ENCODE results near the gene ZBTB7A. TPM values are rescaled to one million over a fixed set of nuclear protein-coding genes. Genes with fewer than 3 reads are reported as not detected.

The ZBTB7A gene
- total RNA-seq, 1 donor from 2014 or later: 15.7 TPM

DNA sequence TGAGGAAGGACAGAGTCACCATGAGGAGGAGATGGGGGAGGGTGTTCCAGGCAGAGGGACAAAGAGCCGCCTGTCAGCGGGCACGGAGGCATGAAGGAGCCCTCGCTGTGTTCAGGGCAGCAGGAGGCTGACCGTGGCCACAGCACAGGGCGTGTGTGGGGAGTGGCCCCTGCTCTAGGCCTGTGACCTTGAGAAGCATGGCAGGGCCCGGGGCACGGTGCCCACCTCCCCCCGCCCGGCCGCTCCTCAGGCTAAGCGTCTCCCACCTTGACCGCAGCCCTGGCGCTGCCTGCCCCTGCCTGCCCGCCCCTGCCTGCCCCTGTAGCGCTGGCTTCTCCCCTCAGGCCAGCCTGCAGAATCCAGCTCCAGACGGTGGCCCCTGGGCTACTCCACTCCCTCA is 45.7 kb upstream of the ZBTB7A start:
- H3K9me3 Mint-ChIP-seq: no peaks in the 10 kb centered on the region

DNA sequence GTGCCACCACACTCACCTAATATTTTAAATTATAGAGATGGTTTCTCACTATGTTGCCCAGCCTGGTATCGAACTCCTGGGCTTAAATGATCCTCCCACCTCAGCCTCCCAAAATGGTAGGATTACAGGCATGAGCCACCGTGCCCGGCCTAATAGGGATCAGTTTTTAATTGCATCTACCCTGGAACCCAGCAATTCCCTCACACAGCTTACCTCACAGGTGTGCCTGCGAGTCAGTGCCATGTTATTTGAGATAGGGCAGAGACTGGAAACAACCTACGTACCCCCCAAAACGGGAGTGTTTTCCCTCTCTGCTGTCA is 42.9 kb upstream of the ZBTB7A start:
- Mint-ChIP-seq H3K4me1 (no peaks in the 10 kb centered on the region), H3K9me3 (no peaks in the 10 kb centered on the region), H3K4me3 (no peak overlapping the region), H3K27me3 (ENCODE audit: low read depth) (no peaks in the 10 kb centered on the region), H3K27ac (ENCODE audit: unreplicated experiment) (no peak overlapping the region), H3K36me3 (ENCODE audit: low read depth) (peaks cover 13% of the 10 kb centered on the region)
- no peak for DNase-seq (ENCODE audit: low read depth, low spot score)
- TF ChIP-seq, protein P1, sequence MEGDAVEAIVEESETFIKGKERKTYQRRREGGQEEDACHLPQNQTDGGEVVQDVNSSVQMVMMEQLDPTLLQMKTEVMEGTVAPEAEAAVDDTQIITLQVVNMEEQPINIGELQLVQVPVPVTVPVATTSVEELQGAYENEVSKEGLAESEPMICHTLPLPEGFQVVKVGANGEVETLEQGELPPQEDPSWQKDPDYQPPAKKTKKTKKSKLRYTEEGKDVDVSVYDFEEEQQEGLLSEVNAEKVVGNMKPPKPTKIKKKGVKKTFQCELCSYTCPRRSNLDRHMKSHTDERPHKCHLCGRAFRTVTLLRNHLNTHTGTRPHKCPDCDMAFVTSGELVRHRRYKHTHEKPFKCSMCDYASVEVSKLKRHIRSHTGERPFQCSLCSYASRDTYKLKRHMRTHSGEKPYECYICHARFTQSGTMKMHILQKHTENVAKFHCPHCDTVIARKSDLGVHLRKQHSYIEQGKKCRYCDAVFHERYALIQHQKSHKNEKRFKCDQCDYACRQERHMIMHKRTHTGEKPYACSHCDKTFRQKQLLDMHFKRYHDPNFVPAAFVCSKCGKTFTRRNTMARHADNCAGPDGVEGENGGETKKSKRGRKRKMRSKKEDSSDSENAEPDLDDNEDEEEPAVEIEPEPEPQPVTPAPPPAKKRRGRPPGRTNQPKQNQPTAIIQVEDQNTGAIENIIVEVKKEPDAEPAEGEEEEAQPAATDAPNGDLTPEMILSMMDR (conservative IDR thresholded peaks at IDR 0.05): no peak

More for the DNA sequence above, 45.7 kb upstream of the ZBTB7A start:
- Mint-ChIP-seq H3K27me3 (ENCODE audit: low read depth) (no peaks in the 10 kb centered on the region), H3K4me1 (no peaks in the 10 kb centered on the region), H3K4me3 (no peak overlapping the region), H3K27ac (ENCODE audit: unreplicated experiment) (no peak overlapping the region), H3K36me3 (ENCODE audit: low read depth) (peaks cover 7% of the 10 kb centered on the region)
- DNase-seq (ENCODE audit: low read depth, low spot score): no peak
- TF ChIP-seq, protein P1 (conservative IDR thresholded peaks at IDR 0.05): no peak

DNA sequence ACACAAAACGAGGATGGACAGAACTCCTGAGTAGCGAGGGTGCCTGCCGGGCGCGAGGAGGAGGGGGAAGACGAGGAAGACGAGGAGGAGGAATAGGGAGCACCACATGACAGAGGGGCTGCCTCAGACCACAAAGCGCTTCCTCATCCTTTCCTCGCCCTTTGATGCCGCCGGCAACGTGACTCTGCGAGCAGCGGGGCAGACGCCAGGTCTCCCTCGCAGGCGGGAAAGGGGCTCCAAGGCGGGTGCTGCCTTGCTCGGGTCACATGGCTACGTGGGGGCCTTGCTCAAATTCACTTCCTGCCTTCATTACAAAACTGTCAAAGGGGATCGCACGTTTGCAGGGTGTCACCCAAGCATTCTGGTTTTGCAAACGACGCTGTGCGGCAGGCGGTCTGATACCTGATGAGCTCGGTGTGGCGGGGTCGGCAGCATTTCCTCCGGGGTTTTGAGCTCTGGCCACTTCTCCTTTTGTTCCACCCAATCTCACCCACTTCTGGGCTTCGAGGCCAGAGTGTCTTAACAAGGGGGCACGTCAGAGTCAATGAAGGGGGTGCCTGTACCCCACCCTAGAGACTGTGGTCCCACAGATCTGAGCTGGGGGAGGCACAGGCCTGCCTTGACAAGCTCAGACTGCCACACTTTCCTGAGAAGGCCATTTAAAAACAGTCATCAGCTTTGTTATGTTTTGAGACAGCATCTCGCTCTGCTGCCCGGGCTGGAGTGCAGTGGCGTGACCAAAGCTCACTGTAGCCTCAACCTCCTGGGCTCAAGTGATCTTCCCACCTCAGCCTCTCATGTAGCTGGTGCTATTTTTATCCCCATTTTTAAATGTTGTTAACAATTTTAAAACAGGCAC is 42.3 kb upstream of the ZBTB7A start:
- TF ChIP-seq, protein P1 (conservative IDR thresholded peaks at IDR 0.05): no peak
- no peaks in the 10 kb centered on the region for H3K27me3 Mint-ChIP-seq (ENCODE audit: low read depth)
- H3K4me1 Mint-ChIP-seq: no peaks in the 10 kb centered on the region
- no peak overlapping the region for H3K4me3 Mint-ChIP-seq
- no peaks in the 10 kb centered on the region for H3K9me3 Mint-ChIP-seq
- H3K36me3 Mint-ChIP-seq (ENCODE audit: low read depth): peaks cover 13% of the 10 kb centered on the region
- no peak for DNase-seq (ENCODE audit: low read depth, low spot score)
- peak overlapping the region; percentile 27 for H3K27ac Mint-ChIP-seq (ENCODE audit: unreplicated experiment)

DNA sequence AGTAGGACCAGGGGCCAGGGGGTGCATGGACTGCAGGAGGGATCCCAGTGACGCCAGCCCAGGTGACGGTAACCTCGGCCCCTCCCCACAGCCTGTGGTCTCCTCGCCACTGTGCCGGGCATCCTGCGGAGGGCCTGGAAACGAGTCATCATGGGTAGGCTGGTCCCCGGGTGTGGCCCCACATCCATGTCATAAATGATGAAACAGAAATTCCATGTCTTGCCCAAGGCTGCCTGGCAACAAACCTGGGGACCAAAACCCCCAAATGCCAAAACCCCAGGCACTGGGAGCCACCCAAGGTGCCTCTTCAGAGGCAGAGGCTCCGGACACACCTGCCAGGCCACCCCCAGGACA is 36.4 kb upstream of the ZBTB7A start:
- Mint-ChIP-seq H3K27ac (ENCODE audit: unreplicated experiment) (no peak overlapping the region), H3K36me3 (ENCODE audit: low read depth) (peaks cover 9% of the 10 kb centered on the region), H3K4me1 (no peaks in the 10 kb centered on the region), H3K4me3 (no peak overlapping the region), H3K9me3 (no peaks in the 10 kb centered on the region), H3K27me3 (ENCODE audit: low read depth) (no peaks in the 10 kb centered on the region)
- TF ChIP-seq, protein P1 (conservative IDR thresholded peaks at IDR 0.05): no peak
- no peak for DNase-seq (ENCODE audit: low read depth, low spot score)

DNA sequence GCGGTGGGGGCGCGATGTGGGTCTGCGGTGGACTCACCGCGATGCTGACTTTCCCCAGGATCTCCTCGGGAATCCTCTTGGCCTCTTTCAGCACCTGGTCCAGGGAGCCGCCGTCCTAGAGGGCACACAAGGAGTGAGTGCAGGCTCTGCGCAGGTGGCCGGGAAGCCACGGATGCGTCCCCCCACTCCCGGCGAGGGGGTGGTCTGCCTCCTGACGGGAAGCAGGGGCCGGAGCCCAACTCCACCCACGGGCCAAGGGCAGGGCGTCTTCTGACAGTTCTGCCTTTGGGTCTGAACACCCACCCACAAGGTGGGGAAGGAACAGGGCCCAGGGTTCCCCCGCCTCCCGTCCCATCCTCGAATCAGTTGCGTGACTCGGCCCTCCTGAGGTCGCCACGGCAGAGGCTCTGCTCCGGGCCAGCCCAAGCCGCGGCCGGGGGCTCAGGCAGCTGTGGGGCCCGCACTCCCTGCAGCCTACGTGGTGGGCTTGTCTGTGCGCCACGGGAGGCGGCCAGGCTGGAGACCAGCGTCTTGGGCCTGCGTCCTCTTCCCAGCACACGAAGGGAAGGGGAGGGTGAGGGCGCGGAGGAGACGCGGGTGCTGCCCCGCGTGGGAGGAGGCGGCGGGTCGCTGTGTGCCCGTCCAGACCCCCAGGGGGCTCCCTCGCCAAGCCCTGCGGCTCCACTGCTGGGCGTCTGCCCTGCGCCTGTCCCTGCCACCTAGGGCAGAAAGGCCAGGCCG is 35.8 kb upstream of the ZBTB7A start:
- no peak overlapping the region for H3K27ac Mint-ChIP-seq (ENCODE audit: unreplicated experiment)
- DNase-seq (ENCODE audit: low read depth, low spot score): no peak
- no peaks in the 10 kb centered on the region for H3K4me1 Mint-ChIP-seq
- peaks cover 10% of the 10 kb centered on the region for H3K36me3 Mint-ChIP-seq (ENCODE audit: low read depth)
- no peaks in the 10 kb centered on the region for H3K27me3 Mint-ChIP-seq (ENCODE audit: low read depth)
- TF ChIP-seq, protein P1 (conservative IDR thresholded peaks at IDR 0.05): no peak
- H3K9me3 Mint-ChIP-seq: no peaks in the 10 kb centered on the region
- no peak overlapping the region for H3K4me3 Mint-ChIP-seq

Measured in neural crest cell (in vitro differentiated cells).